Spinal cord (tissue), 10 donors: ENCODE data around the gene CIB4. TPM values are rescaled to one million over a fixed set of nuclear protein-coding genes. Genes with fewer than 3 reads are reported as not detected.

ENCODE experiments used
- DNase-seq, 6 donors: peaks; one replicate each; pipeline versions ENCODE4 v3.0.0 to v3.0.0-alpha.2; 2013 to 2015; ENCODE audit warnings: low spot score in 6 of 6, low read depth in 4 of 6
- H3K27ac ChIP-seq: one replicate; pipeline ENCODE4 v1.5.1; 2013; ENCODE audit warnings: low read depth, low read length, control low read depth
- H3K27me3 ChIP-seq: one replicate; pipeline ENCODE4 v1.6.1; 2013; ENCODE audit warnings: low read length; ENCODE audit not compliant: control insufficient read depth, insufficient read depth
- H3K36me3 ChIP-seq: one replicate; pipeline ENCODE4 v1.6.1; 2013; ENCODE audit warnings: low read length; ENCODE audit not compliant: control insufficient read depth, insufficient read depth
- H3K4me1 ChIP-seq: one replicate; pipeline ENCODE4 v1.6.1; 2013; ENCODE audit warnings: low read length; ENCODE audit not compliant: control insufficient read depth, insufficient read depth
- H3K4me3 ChIP-seq: one replicate; pipeline ENCODE4 v1.5.1; 2013; ENCODE audit warnings: low read depth, low read length, control low read depth
- H3K9me3 ChIP-seq: one replicate; pipeline ENCODE4 v1.6.1; 2013; ENCODE audit warnings: low read length; ENCODE audit not compliant: control insufficient read depth, insufficient read depth
- WGBS: methylation state at CpG from one replicate; pipeline ENCODE4 v1.1.5; 2013; ENCODE audit warnings: missing lambda C conversion rate; ENCODE audit not compliant: insufficient coverage; 5-methylcytosine and 5-hydroxymethylcytosine counted together
- polyA plus RNA-seq, 2 donors: library from polyadenylated mRNA; unstranded; fragments of 120-200 nt; gene quantifications; one replicate each; pipeline ENCODE4 v1.2.1, GENCODE V29; 2013; ENCODE audit not compliant: insufficient read length in 2 of 2
- total RNA-seq, 2 donors: library from RNA; depleted of rRNA in 1 of 2; stranded (reverse); fragments of 120-200 nt in 1 of 2; fragments of >200 nt in 1 of 2; gene quantifications; one replicate each; pipeline versions ENCODE4 v1.2.3 to v1.2.4, GENCODE V29; 2013 to 2014
- donor health status: healthy.

CIB4 gene
- total and polyA plus RNA-seq, 4 donors, result 0.27 to 0.83 (median 0.50) TPM; not detected in 1

GRCh38 chr2:26647981-26648380 lies 6.8 kb upstream of the CIB4 start:
- Histone ChIP-seq H3K9me3 (no peaks in the 10 kb centered on the region), H3K36me3 (no peaks in the 10 kb centered on the region), H3K27ac (no peak overlapping the region), H3K27me3 (peaks cover 2% of the 10 kb centered on the region), H3K4me1 (peaks cover 15% of the 10 kb centered on the region), H3K4me3 (no peak overlapping the region)
- DNase-seq, result no peak
- 90% methylated on average over 2 of the region's 3 CpGs for WGBS

- Histone ChIP-seq H3K4me3 (no peak overlapping the region), H3K27ac (no peak overlapping the region), H3K4me1 (peaks cover 15% of the 10 kb centered on the region), H3K9me3 (no peaks in the 10 kb centered on the region), H3K36me3 (no peaks in the 10 kb centered on the region), H3K27me3 (peaks cover 2% of the 10 kb centered on the region)
- DNase-seq, result no peak
- WGBS, result 51% methylated on average over 6 of the region's 6 CpGs
Measured at GRCh38 chr2:26646986-26647672, 6.0 kb upstream of the CIB4 start.

- H3K4me3 ChIP-seq, result no peak overlapping the region
- H3K4me1 ChIP-seq, result peaks cover 15% of the 10 kb centered on the region
- peaks cover 2% of the 10 kb centered on the region for H3K27me3 ChIP-seq
- WGBS, result 64% methylated on average over 7 of the region's 10 CpGs
- no peaks in the 10 kb centered on the region for H3K9me3 ChIP-seq
- no peaks in the 10 kb centered on the region for H3K36me3 ChIP-seq
- no peak for DNase-seq
- H3K27ac ChIP-seq, result no peak overlapping the region
Measured at GRCh38 chr2:26645762-26646161, 4.6 kb upstream of the CIB4 start.

- H3K27me3 ChIP-seq, result peaks cover 2% of the 10 kb centered on the region
- DNase-seq, result no peak
- H3K36me3 ChIP-seq, result no peaks in the 10 kb centered on the region
- H3K27ac ChIP-seq, result no peak overlapping the region
- no peaks in the 10 kb centered on the region for H3K9me3 ChIP-seq
- H3K4me3 ChIP-seq, result no peak overlapping the region
- 87% methylated on average over 7 of the region's 13 CpGs for WGBS
- peaks cover 9% of the 10 kb centered on the region for H3K4me1 ChIP-seq
Measured at GRCh38 chr2:26644188-26644835, 3.1 kb upstream of the CIB4 start.

- Histone ChIP-seq H3K27me3 (peaks cover 2% of the 10 kb centered on the region), H3K4me1 (peaks cover 5% of the 10 kb centered on the region), H3K36me3 (no peaks in the 10 kb centered on the region), H3K9me3 (no peaks in the 10 kb centered on the region), H3K4me3 (no peak overlapping the region), H3K27ac (no peak overlapping the region)
- no peak for DNase-seq
- whole genome bisulfite sequencing, result 46% methylated on average over 3 of the region's 3 CpGs
Measured at GRCh38 chr2:26642429-26642828, 1.3 kb upstream of the CIB4 start.

- no peaks in the 10 kb centered on the region for H3K9me3 ChIP-seq
- WGBS, result 34% methylated on average over 6 of the region's 8 CpGs
- H3K27ac ChIP-seq, result no peak overlapping the region
- H3K4me1 ChIP-seq, result no peaks in the 10 kb centered on the region
- H3K36me3 ChIP-seq, result no peaks in the 10 kb centered on the region
- no peak for DNase-seq
- peaks cover 2% of the 10 kb centered on the region for H3K27me3 ChIP-seq
- no peak overlapping the region for H3K4me3 ChIP-seq
Measured at GRCh38 chr2:26640331-26640745, 828 bp downstream of the CIB4 start.

GRCh38 chr2:26639685-26640243 lies 1.4 kb downstream of the CIB4 start:
- Histone ChIP-seq H3K36me3 (no peaks in the 10 kb centered on the region), H3K4me1 (no peaks in the 10 kb centered on the region), H3K9me3 (no peaks in the 10 kb centered on the region), H3K27me3 (peaks cover 2% of the 10 kb centered on the region), H3K4me3 (no peak overlapping the region), H3K27ac (no peak overlapping the region)
- no peak for DNase-seq
- WGBS, result 20% methylated on average over 1 of the region's 8 CpGs

- Histone ChIP-seq H3K27me3 (no peaks in the 10 kb centered on the region), H3K4me3 (no peak overlapping the region), H3K27ac (no peak overlapping the region), H3K4me1 (no peaks in the 10 kb centered on the region), H3K9me3 (no peaks in the 10 kb centered on the region), H3K36me3 (no peaks in the 10 kb centered on the region)
- 95% methylated on average over 4 of the region's 9 CpGs for WGBS
- no peak for DNase-seq
Measured at GRCh38 chr2:26637811-26638310, 3.3 kb downstream of the CIB4 start.

GRCh38 chr2:26636935-26637334 lies 4.2 kb downstream of the CIB4 start:
- Histone ChIP-seq H3K27me3 (no peaks in the 10 kb centered on the region), H3K27ac (no peak overlapping the region), H3K4me1 (no peaks in the 10 kb centered on the region), H3K36me3 (no peaks in the 10 kb centered on the region), H3K4me3 (no peak overlapping the region), H3K9me3 (no peaks in the 10 kb centered on the region)
- DNase-seq, result no peak
- 89% methylated on average over 3 of the region's 6 CpGs for WGBS
